HG03457 (cell line): ENCODE data around the gene FBXL15.
"Not testable (repeated sequence)": the region's sequence is repeated elsewhere in the genome, so short reads cannot be mapped to it uniquely, and the experiment has no call there.

Experiments
- ATAC-seq: cut with Tn5 transposase; IDR thresholded peaks from one replicate; pipeline ENCODE4 v1.9.1; 2021; ENCODE audit warnings: moderate number of reproducible peaks; ENCODE audit not compliant: unreplicated experiment

The FBXL15 gene

DNA sequence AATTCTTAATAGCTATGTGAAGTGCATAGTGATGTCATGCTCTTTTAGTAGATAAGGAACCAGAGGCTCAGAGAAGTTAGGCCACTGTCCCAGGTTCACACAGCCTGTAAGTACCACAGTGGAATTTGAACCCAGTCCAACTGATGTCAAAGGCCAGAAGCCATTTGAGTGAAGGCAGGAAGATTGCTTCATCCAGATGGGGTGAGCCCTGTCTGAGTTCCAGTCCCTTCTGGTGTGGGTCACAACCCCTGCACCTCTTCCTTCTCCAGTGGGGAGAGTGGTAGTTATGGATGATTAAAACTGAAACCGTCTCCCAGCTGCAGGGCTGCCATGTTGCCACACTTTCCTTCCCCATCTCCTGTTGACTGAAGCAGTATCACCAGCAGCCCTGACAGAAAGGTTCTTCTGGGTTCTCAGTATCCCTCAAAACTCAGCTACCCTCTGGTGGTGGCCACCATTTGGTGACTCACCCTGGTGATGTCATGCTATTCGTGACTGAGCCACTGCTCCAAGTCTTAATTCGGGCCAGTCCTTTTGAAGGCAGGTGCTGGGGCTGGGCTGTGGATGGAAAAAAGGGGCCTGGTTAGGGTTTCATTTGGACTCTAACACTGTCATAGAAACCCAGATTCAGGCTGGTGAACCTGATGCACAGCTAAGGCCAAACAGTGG, 32.2 kb downstream of the FBXL15 start:
- ATAC-seq, result no peak

GRCh38 chr10:102453502-102453901, 32.9 kb downstream of the FBXL15 start:
- no peak for ATAC-seq

GRCh38 chr10:102454662-102455487, 34.2 kb downstream of the FBXL15 start:
- ATAC-seq, result not testable (repeated sequence)

DNA sequence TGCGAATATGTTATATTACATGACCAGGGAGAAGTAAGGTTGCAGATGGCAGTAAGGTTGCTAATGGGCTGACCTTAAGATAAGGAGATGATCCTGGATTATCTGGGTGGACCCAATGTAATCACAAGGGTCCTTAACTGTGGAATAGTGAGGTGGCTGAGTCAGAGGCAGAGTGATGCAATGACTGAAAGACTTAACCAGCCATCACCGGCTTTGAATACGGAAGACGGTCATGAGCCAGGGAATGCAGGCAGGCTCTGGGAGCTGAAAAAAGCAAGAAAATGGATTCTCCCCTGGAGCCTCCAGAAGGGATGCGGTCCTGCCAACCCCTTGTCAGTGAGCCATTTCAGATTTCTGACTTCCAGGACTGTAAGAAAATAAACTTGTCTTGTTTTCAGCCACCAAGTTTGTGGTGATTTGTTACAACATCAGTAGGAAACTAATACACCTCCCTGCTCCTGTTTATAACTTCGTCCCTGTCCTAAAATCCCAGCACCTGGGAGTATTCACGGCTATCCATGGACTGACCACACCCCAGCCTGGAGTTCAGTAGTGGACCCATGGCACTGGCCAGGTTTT, 35.3 kb downstream of the FBXL15 start:
- no peak for ATAC-seq

DNA sequence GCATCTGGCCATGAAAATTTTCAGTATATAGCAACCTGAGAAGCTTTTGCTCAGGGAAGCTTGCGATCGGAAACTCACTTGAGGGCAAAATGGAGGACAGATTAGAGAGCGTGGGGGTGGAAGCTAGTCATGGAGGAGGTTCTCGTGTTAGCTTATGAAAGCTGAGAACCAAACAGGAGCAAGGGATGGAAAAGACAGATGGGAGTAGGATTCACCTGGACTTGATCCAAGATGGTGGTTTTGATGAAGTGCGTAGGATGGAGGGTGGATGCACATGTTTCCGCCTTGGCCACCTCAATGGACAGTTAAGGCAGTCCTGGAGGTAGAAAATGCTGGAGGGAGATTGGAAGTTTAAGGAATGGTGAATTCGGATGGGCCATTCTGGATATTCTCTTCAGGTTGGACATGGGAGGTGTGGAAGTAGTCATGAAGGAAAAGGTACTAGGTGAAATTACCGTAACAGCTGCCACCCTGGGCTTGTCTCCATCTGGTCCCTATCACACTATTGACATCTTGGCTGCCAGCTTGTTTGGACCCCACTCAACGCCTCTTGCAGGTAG, 37.0 kb downstream of the FBXL15 start:
- ATAC-seq, result no peak

GRCh38 chr10:102458656-102459055, 38.0 kb downstream of the FBXL15 start:
- no peak for ATAC-seq

DNA sequence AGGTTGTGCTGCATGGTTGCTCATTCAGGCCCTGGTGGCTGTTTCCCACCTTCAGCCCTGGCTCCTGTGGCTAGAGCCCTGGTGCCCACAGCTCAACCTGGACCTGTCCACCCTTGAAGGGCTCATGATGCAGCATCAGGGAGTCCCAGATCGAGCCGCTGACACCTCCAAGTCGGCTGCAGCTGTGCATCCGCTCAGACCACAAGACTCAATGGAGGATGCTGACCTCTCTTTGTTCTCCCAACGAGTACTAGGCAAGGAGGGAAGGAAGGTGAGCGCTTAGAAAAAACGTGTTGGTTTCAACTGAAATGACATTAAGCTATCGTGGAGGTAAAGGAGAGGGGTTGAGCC, 40.2 kb downstream of the FBXL15 start:
- ATAC-seq, result peak; percentile 18

DNA sequence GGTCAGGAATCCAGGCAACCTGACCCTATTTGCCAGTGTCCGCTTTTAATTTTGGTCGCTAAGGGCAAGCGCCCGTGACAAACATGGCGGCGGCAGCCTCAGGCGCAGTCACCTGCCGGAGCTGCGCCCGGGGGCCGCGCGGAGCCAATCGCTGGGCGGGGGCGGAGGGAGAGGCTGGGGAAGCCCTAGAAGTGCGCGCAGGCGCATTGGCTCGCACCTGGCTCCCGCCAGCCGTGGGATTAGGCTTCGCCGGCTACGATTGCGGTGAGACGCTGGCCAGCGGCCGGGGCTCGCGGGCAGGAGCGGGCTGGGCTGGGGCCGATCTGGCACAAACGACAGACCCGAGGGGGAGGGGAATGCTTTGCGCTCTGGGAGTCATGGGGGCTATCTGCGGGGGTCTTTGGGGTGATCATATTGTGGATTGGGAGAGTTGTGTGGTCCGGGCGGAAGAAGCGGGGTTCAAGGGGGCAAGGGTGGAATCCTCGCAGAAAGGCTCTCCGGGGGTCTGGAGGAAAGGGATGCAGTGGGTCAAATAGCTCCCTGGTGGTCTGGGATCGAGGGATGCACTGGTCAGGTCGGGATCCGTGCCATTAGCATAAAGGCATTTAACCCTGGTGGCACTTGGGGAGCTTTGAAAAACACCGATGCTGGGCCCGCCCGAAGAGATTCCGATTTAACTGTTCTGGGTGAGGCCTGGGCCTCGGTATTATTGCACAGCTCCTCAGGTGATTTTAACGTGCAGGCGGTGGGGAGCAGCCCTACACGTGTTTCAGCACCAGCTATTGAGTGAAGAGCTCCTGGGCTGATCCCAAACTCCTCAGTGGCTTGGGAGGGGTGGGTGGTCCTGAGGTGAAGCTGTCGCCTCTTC, 40.8 kb downstream of the FBXL15 start:
- peak; percentile 68 for ATAC-seq

- no peak for ATAC-seq
Observed at GRCh38 chr10:102462512-102463054, 41.9 kb downstream of the FBXL15 start.

DNA sequence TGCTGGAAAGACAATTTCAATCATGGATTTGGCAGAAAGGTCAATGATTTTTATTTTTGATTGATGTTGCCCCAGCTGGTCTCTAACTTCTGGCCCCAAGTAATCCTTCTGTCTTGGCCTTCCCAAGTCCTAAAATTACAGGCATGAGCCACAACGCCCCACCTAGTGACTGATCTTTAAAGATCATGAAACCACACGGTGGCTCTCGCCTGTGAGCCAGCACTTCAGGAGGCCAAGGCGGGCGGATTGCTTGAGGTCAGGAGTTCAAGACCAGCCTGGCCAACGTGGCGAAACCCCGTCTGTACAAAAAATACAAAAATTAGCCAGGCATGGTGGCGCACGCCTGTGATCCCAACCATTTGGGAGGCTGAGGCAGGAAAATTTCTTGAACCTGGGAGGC, 43.3 kb downstream of the FBXL15 start:
- ATAC-seq, result no peak

DNA sequence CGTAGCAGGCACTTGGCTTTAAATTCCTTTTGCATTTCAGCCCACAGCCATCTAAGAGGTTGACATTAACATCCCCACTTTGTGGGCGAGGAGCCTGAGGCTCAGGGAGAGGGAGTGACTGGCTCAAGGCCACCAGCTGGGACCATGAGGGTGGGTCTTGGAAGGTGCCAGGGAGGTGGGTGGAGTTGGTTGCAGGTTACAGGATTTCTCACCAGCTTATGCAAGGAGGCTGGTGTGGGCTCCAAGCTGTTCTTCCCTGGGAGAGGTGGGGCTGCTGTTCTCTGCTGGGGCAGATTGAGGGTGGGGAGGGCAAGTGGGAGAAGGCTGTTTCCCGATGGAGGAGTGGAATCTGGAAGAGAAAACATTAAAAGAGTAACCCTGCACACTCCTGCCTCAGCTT, 44.8 kb downstream of the FBXL15 start:
- no peak for ATAC-seq

DNA sequence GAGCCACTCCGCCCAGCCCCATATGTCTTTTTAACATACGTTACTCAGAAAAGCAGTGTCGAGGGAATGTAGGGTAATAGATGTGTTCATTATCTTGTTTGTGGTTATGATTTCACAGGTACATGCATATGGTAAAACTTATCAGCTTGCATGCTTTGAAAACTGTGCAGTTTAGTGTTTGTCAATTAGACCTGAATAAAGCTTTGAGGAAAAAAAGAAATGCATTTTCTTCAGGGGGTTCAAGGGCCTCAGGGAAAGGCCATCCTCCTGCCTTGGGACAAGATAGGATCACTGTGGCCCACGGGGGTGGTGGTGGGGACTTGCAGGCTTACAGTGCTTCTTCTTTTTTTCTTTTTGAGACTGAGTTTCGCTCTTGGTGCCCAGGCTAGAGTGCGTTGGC, 46.7 kb downstream of the FBXL15 start:
- no peak for ATAC-seq

DNA sequence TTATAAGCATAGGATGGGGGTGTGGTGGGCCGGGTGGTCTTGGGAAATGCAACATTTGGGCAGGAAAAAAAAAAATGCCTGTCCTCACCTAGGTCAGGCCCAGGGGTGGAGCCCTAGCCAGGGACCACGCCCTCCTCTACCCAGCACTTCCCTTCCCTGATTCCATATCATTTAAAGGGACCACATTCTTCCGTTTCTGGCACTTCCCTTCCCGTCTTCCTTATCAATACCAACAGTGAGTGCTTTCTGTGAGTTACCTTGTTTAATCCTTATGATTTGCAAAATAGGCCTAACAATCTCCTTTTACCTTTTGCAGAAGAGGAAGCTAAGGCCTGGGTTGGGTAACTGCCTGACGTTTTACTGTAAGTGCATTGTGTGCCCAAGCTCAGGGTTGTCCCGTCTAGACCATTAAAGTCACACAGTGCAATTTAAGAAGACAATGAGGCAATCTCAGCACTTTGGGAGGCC, 47.4 kb downstream of the FBXL15 start:
- no peak for ATAC-seq

DNA sequence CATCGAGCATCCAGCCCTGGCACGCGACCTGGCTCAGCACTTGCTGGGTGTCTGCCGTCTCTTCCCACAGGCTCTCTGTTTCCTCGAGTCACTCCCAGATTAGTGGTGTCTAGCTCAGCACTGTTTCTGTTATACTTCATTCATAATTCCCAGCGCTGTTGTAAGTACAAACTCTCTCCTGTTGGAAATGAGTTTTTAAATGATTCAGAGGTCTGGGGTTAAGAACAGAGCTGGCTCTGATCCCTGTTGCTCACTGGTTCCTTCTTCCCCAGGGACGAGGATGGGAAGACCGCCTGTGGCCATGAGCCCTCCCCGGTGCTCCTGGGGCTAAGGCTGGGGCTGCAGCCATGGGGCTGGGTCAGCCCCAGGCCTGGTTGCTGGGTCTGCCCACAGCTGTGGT, 48.0 kb downstream of the FBXL15 start:
- no peak for ATAC-seq

DNA sequence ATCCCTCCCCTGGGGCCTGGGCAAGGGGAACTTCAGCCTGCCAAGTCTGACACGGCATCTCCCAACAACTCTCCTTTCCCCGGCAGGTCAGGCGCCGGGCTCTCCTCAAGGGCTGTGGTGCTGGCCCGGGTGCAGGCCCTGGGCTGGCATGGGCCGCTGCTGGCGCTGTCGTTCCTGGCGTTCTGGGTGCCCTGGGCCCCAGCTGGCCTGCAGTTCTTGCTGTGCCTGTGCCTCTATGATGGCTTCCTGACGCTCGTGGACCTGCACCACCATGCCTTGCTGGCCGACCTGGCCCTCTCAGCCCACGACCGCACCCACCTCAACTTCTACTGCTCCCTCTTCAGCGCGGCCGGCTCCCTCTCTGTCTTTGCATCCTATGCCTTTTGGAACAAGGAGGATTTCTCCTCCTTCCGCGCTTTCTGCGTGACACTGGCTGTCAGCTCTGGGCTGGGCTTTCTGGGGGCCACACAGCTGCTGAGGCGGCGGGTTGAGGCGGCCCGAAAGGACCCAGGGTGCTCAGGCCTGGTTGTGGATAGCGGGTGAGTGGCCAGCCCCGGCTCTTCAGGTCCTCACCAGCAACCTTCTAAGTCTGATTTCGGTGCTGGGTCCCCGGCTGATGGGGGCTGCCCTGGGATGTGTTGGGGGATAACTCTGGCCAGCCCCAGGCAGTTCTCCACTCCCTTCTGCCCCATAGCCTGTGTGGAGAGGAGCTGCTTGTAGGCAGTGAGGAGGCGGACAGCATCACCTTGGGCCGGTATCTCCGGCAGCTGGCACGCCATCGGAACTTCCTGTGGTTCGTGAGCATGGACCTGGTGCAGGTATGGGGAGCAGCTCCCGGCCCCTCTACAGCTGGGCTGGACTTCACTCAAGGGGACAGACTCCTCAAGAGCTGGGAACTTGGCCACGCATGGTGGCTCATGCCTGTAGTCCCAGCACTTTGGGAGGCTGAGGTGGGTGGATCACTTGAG, 50.2 kb downstream of the FBXL15 start:
- ATAC-seq, result no peak
